Ishikawa (cell line): Measurements from ENCODE around the gene FAM83F.

ENCODE experiments used
- CEBPB ChIP-seq: IDR thresholded peaks from 2 replicates; pipeline ENCODE4 v1.6.1; 2012
- CREB1 ChIP-seq: IDR thresholded peaks from 2 replicates; pipeline ENCODE4 v1.6.1; 2012; ENCODE audit warnings: low read depth
- EGR1 ChIP-seq: IDR thresholded peaks from 2 replicates; pipeline ENCODE4 v1.6.1; 2012
- EP300 ChIP-seq: IDR thresholded peaks from 2 replicates; pipeline ENCODE4 v1.6.1; 2012; ENCODE audit warnings: borderline replicate concordance
- FOXM1 ChIP-seq: IDR thresholded peaks from 2 replicates; pipeline ENCODE4 v1.6.1; 2012; ENCODE audit warnings: low read depth, borderline replicate concordance
- NFIC ChIP-seq: IDR thresholded peaks from 2 replicates; pipeline ENCODE4 v1.6.1; 2012
- RAD21 ChIP-seq: IDR thresholded peaks from 2 replicates; pipeline ENCODE4 v1.6.1; 2012; ENCODE audit warnings: low read depth
- REST ChIP-seq: IDR thresholded peaks from 2 replicates; pipeline ENCODE4 v1.6.1; 2012; ENCODE audit warnings: low read depth, mild to moderate bottlenecking
- TAF1 ChIP-seq: IDR thresholded peaks from 2 replicates; pipeline ENCODE4 v1.6.1; 2012; ENCODE audit warnings: low read depth, mild to moderate bottlenecking
- TCF12 ChIP-seq: IDR thresholded peaks from 2 replicates; pipeline ENCODE4 v1.6.1; 2012; ENCODE audit warnings: low read depth
- TEAD4 ChIP-seq: IDR thresholded peaks from 2 replicates; pipeline ENCODE4 v1.6.1; 2012
- YY1 ChIP-seq: IDR thresholded peaks from 2 replicates; pipeline ENCODE4 v1.6.1; 2012; ENCODE audit warnings: low read depth
- ZBTB7A ChIP-seq: IDR thresholded peaks from 2 replicates; pipeline ENCODE4 v1.6.1; 2012; ENCODE audit warnings: low read depth
- TF ChIP-seq, protein P1 (sequence below): IDR thresholded peaks from 2 replicates; pipeline ENCODE4 v1.6.1; 2012
- TF ChIP-seq, protein P2 (sequence below): IDR thresholded peaks from 2 replicates; pipeline ENCODE4 v1.6.1; 2012

The FAM83F gene

DNA sequence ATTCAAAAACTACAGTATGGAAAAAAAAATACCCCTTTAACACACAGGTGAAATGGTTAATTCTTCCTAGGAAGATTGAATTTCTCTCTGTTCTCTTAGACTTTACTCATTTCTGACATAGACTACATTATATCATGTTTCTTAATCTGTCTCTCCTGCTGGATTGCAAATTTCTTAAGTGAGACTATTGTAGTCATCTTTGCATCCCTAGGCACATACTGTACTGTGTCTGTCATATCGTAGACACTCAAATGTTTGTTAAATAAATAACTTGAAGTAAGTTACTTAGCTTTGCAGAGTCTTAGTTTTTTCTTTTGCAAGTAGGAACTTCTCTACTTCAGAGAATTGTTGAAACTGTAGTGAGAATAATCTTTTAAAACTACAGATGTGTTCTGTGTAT lies 58.7 kb downstream of the FAM83F start:
- TF ChIP-seq YY1 (no peak), CEBPB (no peak), EP300 (no peak), CREB1 (no peak), TEAD4 (no peak), ZBTB7A (no peak), TAF1 (no peak), REST (no peak), RAD21 (no peak), TCF12 (no peak)
- TF ChIP-seq, protein P1, sequence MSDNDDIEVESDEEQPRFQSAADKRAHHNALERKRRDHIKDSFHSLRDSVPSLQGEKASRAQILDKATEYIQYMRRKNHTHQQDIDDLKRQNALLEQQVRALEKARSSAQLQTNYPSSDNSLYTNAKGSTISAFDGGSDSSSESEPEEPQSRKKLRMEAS, result no peak

DNA sequence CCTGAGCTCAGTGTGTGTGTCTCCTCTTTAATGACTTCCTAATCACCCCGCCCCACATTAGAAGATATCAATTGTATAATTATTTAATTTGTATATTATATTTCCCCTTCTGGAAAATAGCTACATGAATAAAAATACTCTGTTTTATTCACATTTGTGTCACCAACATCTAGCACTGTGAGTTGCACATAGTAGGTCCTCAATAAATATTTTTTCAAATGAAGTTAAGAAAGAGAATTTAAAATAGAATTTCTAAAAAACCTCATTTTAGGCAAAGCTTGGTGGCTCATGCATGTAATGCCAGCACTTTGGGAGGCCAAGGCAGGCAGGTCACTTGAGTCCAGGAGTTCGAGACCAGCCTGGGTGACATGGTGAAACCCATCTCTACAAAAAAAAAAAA lies 59.7 kb downstream of the FAM83F start:
- no peak for TF ChIP-seq REST

DNA sequence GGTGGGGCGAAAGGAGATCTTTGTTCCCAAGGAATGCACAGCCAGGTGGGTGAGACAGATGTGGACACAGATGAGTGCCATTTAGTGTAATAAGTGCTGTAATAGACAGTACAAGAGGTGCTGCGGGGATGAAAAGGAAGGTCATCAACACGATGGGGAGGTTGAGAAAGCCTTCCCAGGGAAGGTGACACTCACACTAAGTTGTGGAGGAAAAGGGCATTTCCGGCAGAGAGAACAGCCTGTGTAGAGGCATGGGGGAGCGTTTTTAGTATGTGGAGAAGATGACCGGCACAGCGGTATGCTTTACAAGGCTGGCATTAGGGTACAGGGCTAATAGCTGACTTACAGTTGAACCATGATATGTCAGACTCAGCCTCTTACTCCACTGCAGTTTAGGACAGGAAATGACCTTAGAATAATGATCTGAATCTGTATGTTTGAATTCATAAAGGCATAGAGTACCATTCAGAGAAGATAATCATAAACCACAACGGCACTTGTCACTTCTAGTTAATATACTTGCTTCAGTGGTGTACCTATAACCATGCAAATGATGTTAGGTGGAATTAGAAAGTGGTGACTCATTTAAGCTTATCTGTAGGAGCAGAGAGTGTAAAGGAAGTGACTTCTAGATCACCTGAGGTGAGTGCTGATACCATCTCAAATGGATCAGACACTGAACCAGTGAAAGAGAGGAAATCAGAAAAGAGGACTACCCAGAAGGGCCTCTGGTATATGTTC lies 60.6 kb downstream of the FAM83F start:
- TF ChIP-seq YY1, result no peak
- TF ChIP-seq CEBPB, result no peak
- TF ChIP-seq TEAD4, result no peak
- TF ChIP-seq FOXM1, result no peak
- TF ChIP-seq TCF12, result no peak
- no peak for TF ChIP-seq REST
- no peak for TF ChIP-seq EP300
- TF ChIP-seq, protein P2, sequence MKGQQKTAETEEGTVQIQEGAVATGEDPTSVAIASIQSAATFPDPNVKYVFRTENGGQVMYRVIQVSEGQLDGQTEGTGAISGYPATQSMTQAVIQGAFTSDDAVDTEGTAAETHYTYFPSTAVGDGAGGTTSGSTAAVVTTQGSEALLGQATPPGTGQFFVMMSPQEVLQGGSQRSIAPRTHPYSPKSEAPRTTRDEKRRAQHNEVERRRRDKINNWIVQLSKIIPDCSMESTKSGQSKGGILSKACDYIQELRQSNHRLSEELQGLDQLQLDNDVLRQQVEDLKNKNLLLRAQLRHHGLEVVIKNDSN, result no peak
- no peak for TF ChIP-seq CREB1
- TF ChIP-seq TAF1, result no peak
- TF ChIP-seq EGR1, result no peak

- TF ChIP-seq FOXM1 (no peak), CREB1 (no peak), TCF12 (no peak)
These were observed 61.4 kb downstream of the FAM83F start for GRCh38 chr22:40056154-40056553.

- TF ChIP-seq CEBPB (no peak), TEAD4 (no peak), CREB1 (no peak), EP300 (no peak), NFIC (no peak)
- TF ChIP-seq, protein P1, result no peak
These were observed 61.8 kb downstream of the FAM83F start for GRCh38 chr22:40056559-40056958.

DNA sequence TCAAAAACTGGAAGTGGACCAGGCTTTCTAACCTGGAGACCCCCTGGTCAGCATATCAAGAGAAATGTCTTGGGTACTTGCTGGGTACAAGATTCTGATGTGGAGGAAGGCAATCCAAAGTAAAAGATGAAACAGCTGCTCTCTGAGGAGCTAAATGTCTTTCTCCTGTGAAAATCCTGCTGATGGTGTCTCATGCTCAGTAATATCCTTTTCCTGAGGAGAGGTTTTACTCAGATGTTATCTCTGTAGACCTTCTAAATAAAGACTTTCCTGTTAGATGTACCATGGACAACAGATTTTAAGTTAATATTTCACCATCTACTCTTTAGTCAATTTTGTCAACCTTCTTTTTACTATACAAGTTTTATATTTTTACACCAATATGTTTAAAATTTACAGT lies 62.9 kb downstream of the FAM83F start:
- TF ChIP-seq REST, result no peak
- no peak for TF ChIP-seq FOXM1
- TF ChIP-seq ZBTB7A, result no peak
- TF ChIP-seq CEBPB, result no peak
- no peak for TF ChIP-seq RAD21
- no peak for TF ChIP-seq TAF1
- TF ChIP-seq CREB1, result no peak
- no peak for TF ChIP-seq NFIC
- TF ChIP-seq TCF12, result no peak
